ENCODE results near the gene FAU.
A peak's percentile ranks its signal among the peaks of the same experiment; 100 is the strongest.

FAU gene

DNA sequence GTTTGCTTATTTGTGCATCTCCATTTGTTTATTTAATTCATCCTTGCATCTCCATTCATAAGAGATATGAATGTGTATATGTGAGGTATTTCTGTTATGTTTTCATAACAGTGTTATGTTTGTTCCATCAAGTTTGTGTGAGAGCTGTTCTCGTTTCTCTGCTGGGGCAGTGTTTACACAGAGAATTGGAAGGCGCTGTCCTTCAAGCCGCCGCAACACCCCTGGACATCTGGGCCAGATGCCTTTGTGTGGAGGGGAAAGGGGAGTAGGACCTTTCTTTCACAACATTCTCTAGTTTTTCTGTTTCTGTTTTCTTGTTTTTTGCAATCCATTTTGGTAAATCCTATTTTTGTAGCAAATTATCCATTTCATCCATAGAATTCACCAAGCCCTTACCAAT lies 17.3 kb downstream of the FAU start:
- FAIRE-seq = no peak

DNA sequence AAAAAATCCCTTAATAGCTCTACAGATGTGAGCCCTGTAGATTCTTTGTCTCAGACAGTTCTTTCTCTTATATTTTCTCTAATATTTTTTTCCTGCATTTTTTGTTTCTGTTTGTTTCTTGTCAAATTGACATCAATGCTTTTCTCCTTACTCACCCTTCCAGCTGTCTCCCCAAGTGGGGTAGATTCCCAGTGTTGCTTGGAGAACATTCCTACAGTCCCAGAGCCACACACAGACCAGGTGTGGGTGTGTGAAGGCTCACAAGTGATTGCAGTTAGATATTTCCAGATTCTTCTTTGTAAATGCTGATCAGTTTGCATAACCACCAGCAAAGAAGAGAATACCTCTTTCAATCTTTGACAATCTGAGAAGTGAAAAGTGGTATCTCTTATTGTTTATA lies 18.5 kb downstream of the FAU start:
- no peak for FAIRE-seq

DNA sequence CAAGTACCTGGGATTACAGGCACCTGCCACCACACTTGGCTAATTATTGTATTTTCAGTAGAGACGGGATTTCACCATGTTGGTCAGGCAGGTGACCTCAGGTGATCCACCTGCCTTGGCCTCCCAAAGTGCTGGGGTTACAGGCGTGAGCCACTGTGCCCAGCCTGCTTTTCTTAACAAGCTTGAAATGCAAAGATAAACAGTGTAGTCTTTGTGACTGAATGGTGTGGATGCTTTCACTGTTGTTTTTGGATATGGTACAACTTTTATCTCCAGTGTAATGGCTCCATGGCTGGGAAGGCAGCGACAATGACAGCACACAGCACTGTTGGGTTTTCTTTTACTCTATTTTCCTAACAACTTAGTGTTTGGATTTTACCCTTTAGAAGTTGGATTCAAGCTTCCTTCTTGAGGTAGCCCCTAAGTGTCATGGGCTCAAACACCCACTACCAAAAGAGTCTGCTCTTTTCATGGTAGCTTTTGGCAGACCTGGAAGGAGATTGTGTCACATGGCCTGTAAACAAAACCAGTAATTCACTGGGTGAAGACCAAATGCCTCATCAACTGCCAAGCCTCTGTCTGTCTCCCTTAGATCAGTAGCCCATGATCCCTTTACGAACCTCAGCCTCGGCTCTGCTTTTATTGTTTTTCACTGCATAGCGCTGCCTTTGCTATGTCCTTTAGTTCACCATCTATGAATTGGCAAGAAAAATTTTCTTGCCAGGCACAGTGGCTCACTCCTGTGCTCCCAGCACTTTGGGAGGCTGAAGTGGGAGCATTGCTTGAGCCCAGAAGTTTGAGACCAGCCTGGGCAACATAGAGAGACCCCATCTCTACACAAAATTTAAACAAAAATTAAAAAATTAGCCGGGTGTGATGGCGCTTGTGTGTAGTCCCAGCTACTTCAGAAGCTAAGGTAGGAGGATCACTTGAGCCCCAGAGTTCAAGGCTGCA lies 19.5 kb downstream of the FAU start:
- no peak for FAIRE-seq

DNA sequence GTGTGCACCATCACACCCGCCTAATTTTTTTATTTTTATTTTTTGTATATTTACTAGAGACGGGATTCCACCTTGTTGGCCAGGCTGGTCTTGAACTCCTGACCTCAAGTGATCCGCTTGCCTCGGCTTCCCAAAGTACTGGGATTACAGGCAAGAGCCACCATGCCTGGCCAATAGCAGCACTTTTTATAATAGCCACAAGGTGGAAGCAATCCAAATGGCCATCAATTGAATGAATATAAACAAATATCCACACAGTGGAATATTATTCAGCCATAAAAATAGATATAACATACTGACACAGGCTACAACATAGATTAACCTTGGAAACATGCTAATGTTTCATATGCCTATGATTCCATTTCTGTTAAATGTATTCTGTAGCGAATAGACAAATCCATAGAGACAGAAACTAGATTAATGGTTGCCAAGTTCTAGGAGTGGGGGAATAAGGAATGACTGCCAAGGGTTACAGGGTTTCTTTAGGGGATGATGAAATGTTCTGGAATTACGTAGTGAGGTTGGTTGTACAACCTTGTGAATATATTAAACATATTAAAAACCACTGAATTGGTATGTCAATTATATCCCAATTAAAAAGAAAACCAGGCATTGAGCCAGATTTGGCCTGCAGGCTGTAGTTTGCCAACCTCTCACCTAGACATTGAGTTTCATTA lies 21.1 kb downstream of the FAU start:
- FAIRE-seq = no peak

DNA sequence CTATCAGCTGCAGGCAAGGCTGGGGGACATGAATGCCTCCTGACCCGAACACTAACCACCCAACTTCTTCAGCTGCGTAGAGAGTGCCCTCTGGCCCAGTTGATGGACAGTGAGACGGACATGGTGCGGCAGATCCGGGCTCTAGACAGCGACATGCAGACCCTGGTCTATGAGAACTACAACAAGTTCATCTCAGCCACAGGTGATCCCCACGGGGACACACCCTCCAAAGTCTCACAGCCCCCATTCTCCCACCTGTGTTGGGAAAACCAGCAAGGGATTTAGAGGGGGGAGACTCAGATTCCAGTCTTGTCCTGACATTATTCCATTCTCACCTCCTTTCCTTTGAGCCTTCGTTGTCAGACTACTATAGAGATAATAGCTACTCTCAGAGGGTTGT lies 25.0 kb downstream of the FAU start:
- no peak for FAIRE-seq

DNA sequence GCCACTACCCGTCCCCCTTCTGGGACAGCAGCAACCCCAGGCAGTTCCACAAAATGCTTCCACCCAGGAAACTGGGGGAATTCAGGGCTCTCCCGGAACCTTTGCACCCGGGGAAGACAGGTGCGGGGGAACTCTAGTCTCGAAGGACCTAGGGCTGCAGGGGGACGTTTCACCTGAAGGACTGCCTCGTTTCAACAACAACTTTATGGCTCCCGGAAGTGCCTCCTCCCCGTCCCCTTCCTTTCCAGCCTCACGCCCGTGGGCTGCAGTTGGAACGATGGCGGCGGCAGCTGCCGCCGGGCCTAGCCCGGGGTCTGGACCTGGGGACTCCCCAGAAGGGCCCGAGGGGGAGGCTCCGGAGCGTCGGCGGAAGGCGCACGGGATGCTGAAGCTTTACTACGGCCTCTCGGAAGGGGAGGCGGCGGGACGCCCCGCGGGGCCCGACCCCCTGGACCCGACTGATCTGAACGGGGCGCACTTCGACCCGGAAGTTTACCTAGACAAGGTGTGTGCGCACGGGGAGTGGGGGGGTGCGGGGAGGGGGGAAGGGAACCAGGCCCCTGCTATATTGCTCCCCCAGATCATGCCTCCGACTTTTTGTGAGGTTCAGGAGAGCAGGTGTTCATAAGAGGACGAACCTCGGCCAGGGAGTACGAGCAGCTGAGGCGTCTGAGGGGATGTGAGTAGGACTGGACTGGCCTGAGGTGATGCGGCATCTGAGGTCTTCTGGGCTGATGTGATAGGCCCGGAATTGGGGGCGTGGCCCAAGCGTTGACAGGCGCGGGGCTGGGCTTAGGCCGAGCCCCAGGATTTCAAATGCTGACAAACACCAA lies 25.7 kb downstream of the FAU start, which contains the start of gene VPS51:
VPS51 (plus strand) TSS at position 241 of the 833 bp plus-strand sequence; CDS start at position 278, 37 bp downstream.
- no peak for FAIRE-seq

DNA sequence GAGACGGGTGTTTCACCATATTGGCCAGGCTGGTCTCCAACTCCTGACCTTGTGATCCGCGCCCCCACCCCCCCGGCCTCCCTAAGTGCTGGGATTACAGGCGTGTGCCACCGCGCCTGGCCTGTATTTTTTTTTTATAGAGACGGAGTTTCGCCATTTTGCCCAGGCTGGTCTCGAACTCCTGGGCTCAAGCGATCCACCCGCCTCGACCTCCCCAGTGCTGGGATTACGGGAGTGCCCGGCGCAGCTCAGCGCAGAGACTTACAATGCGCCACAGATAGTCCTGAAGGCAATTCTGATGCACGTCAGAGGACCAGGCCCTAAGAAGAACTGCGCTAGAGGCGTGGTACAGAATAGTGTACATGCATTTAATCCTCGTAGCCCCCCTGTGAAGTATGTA lies 26.5 kb downstream of the FAU start:
- no peak for FAIRE-seq

DNA sequence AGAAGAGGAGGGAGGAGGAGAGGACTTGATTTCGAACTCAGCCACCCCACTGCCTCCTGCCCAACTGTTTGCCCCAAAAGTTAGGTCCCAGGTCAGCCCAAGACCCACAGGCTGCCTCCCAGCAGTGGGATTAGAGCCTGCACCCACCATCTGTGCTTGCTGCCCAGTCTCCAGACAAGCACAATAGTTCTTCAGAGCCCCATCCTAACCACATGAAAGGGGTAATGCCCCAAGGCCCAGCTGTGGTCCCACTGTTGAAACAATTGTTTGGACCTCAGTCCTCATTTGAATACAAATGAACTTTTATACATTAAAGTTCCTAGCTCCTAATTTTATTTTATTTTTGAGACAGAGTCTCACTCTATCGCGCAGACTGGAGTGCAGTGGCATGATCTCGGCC lies 31.3 kb downstream of the FAU start:
- no peak for FAIRE-seq

DNA sequence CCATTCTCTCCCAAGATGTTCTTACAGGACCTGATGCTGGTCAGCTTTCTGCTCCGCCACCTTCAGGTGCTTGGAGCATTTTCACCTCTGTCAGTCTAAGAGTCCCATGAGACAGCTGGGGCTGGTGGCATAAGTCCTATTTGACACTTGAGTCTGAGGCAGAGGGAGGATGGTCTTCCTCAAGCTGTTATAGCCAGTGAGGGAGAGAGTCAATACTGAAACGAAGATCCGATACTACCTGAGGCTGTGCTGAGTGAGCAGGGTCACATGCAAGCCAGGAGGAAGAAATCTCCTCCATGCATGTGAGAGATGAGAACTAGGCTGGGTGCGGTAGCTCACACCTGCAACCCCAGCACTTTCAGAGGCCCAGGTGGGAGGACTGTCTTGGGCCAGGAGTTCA lies 32.3 kb downstream of the FAU start:
- no peak for FAIRE-seq

DNA sequence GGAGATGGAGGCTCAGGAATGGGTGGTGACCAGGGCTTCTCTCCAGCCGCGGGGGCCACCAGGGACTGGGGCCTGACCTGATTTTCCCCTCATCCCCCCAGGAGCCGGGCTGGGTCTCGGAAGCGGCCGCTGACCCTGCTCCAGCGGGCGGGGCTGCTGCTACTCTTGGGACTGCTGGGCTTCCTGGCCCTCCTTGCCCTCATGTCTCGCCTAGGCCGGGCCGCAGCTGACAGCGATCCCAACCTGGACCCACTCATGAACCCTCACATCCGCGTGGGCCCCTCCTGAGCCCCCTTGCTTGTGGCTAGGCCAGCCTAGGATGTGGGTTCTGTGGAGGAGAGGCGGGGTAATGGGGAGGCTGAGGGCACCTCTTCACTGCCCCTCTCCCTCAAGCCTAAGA lies 34.1 kb downstream of the FAU start:
- FAIRE-seq = no peak

DNA sequence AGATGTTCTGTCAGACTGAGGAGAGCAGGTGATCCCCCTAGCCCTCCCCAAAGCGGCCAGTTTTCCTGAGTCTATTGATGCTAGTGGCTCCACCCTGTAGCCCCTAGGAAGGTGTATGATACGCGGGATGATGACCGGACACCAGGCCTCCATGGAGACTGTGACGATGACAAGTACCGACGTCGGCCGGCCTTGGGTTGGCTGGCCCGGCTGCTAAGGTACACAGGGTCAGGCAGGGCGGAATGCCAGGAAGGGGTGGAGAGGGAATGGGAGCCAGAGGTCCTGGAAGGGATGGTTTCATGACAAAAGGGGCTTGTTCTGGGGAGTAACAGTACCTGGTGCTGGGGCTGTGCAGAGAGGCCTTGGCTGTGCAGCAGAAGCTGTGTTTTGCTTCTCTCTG lies 34.7 kb downstream of the FAU start:
- no peak for FAIRE-seq

DNA sequence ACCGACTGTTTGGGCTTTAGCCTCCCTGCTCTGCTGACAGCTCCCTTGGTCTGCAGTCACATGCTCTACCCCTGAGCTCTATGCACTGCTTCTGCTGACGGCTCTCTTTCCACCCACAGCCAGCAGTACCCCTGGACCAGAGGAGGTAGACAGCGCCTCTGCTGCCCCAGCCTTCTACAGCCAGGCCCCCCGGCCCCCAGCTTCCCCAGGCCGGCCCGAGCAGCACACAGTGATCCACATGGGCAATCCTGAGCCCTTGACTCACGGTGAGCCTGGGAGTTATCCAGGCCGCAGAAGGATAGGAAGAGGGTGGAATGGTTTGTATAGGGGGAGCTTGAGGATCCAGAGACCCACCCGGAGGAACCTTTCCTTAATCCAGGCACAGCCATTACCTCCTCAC lies 35.1 kb downstream of the FAU start:
- FAIRE-seq = no peak

DNA sequence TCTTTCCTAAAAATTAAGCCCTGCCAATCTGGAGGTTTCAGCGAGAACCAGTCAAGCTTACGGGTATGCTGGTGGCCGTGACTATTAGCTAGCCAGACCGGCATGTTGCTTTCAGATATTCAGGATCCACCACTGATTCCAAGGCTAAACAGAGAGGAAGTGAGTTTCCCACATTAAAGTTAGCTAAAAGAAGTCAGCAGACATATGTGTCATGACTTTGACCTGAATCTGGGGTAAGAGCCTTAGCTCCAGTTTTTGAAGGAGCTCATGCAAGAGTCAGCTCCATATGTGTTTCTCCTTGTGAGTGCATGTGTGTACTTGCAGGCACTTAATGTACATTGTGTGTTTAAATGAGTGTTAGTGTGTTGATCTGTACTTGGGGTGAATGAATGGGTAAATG lies 36.5 kb downstream of the FAU start:
- no peak for FAIRE-seq

DNA sequence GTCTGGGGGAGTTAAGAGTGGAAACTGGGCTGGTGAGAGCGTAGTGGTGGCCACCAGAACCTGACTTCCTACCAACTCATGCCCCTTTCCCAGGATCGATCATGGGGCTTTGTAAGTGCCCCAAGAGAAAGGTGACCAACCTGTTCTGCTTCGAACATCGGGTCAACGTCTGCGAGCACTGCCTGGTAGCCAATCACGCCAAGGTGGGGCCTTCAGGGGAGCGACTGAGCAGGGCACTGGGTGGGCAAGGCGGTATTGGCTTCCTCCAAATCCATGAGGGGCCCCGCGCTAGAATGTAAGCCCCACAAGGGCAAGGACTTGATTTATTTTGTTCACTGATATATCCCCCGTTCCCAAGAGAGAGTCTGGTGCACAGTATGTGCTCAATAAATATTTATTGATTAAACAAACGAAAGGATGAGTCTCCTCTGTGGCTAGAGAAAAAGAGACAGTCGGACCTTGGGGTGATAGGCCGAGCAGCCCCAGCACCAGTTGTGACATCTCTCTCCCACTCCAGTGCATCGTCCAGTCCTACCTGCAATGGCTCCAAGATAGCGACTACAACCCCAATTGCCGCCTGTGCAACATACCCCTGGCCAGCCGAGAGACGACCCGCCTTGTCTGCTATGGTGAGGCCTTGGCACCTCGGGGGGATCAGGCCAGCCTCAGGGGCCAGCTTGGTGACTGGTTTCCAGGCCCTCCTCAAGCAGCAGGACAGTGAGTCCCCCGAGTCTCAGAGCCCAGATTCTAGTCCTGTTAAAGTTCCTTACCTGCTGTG lies 37.1 kb downstream of the FAU start:
- FAIRE-seq = no peak

DNA sequence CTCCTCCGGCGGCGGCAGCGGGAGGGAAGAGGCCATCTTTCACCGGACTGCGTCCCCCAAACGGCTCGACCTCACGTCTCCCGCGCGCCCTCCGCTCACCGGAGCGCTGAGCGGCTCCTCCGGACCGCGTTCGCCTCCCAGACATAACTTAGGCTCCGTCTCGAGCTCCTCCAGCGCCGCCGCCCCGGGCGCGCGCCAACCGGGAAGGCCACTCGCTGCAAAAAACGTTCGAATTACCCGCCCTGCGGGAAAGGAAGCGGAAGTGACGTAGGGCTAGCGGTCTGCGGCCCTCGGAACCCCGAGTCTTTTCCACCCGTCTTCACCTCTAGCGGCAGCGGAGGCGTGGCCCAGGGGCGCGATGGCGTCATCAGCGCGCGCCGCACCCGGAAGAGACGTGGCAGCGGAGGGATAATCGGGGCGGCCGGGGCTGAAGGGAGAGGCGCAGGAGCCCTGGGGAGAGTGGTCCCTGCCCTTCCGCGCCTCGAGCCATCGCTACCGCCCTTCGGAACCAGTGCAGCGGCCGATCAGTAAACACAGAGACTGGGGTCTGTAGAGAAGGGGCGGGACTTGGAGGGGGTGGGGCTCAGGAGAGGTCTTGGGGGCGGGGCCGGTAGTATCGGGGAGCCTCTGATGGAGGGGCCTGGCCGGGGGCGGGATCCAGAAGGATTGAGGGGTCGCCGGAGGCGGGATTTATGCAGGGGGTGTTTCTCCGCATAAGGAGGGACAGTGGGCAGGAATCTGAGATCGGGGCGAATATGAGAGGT lies 37.9 kb downstream of the FAU start, which contains the start of the genes CDCA5 and ZFPL1:
CDCA5 (minus strand) TSS at position 207 of the 764 bp plus-strand sequence; CDS start at position 145, 62 bp downstream.
ZFPL1 (plus strand) TSS at position 389 of the 764 bp plus-strand sequence. CDS start 477 bp downstream, outside the sequence.
- peak; percentile 83 for FAIRE-seq

DNA sequence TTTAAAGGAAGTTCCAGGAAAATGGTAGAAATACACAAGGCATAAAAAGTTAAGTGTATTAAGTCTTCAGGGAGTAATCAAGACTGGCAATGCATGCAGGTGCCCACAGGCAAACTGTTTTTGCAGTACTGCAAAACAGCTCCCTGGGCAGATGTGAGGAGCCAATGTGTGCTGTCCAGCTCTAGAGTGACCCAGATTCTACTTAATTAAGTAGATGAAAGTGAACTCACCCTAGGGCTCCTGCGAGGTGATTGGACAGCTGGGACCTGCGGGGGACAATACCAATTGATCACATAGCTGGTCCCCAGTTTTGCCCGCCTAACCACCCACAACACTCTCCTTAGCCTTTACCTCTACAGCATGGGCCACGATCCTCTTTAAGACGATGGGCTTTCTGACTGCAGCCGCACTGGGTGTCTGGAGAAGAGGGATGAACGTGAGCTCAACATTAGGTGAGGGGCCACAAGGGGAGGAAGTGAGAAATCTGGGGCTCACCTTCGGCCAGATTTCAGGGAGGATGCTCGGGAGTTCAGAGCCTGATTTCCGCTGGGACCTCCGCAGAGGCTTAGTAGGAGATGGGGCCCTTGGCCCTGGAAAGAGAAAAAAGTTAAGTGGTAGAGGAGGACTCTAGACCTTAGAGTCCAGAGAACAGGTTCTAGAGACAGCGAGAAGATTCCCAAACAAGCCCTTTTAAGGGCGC lies 38.6 kb downstream of the FAU start:
- no peak for FAIRE-seq

DNA sequence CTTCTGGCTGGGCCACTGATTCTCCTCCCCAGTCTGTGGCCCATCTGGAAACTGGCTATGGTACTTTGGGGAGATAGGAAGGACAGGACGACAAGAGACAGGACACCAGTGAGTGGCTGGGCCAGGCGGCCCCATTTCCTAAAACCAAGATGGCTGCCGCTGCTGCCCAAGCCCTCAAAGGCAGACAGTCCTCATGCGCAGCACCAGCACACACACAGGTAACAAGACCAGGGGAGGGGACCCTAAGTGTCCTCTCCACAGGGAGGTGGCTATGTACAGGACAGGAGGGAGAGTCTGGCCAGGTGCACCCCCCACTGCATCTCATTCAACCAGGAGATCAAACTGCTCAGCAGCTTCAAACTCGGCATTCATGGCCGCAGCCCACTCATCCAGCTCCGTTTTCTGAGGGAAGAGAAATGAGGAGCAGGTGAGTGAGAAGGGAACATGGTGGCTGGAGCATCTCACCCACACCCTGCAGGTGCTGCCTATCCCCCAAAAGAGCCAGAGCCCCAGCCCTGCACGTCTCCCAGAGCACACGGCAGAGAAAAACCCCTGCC lies 43.1 kb downstream of the FAU start:
- no peak for FAIRE-seq

DNA sequence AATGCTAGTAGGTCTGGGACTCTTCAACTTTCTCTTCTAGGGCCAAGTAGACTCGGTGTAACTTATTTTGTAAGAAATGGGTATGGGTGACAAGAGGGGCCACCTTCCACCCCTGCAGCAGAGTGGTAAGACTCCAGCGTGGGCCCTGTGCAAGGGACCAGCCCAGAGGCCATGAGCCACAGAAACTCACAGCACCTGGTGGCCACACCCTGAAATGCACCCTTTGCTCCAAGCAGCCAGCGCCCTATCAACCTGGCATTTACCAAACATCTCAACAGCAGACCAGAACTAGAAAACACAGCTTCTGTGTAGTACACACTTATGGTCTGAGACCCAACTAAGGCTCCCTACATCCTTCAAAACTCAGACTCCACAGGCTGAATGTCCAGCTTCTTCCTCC lies 43.8 kb downstream of the FAU start:
- no peak for FAIRE-seq

DNA sequence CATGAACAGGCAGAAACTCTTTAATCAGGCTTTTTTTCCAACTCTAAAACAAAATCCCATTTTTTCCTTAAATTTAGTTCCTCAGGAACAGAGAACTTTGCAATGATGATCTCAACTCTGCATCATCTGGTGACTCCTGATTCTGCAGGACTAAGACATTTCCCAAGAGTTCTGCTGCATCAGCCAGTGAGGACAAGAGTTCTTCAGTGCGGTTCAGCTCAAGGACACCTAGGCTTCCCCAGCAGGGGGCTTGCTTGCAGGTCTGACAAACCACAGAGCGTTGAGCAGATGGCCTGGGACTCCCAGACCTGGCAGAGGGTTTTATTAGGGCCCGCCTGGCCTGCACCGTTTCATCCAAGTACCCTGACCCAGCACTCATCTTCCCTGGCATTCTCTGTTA lies 44.5 kb downstream of the FAU start:
- FAIRE-seq = no peak

DNA sequence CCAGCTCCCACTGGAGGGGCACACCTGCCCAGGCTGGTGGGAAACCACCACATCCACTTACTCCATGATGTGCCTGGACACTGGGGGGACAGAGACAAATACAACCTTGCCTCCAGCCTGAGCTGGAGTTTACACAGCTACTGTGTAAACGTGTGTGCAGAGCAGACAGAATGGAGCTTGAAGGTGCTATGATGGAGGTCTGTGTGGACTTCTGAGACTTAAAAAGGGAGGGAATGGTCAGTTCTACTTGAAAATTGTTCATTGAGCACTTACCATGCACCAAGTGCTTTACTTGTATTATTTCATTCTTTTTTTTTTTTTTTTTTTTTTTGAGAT lies 49.3 kb downstream of the FAU start:
- no peak for FAIRE-seq

Measured in islet of Langerhans (tissue), 1 donor.